ENCODE results near the gene IWS1. TPM values are rescaled to one million over a fixed set of nuclear protein-coding genes. Genes with fewer than 3 reads are reported as not detected.
A peak's percentile ranks its signal among the peaks of the same experiment; 100 is the strongest.
"Not testable (repeated sequence)": the region's sequence is repeated elsewhere in the genome, so short reads cannot be mapped to it uniquely, and the experiment has no call there.

Gene IWS1
- total RNA-seq, 1 donor = 30.9 TPM

DNA sequence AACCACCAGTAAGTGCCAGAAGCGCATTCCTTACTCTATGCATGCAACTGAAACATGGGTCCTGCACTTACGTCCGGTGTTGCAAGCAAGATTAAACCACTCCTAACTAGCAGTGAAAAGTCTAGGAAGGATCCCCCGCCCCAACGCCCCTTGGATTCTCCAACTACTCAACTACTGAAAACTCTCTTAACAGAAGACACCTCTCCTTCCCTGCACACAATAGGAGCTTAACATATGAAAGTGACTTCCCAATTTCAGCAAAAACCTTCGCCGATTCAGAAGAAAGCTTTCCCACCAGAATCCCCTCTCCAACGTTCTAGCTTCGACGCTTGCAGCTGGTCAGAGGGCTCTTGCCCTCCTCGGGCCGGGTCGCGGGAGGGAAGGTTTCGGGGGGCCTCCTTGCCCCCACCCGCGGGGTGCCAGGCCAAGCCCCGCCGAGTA lies 578 bp downstream of the IWS1 start:
- Histone ChIP-seq H3K4me3 (ENCODE audit: low read length) (peak overlapping the region; percentile 81), H3K27me3 (ENCODE audit: insufficient read depth, low read length) (no peaks in the 10 kb centered on the region), H3K9me3 (ENCODE audit: low read depth, low read length) (no peaks in the 10 kb centered on the region), H3K4me1 (ENCODE audit: insufficient read depth, low read length) (peaks cover 28% of the 10 kb centered on the region)

- H3K4me1 ChIP-seq (ENCODE audit: insufficient read depth, low read length) = peaks cover 28% of the 10 kb centered on the region
- not testable (repeated sequence) for H3K27me3 ChIP-seq (ENCODE audit: insufficient read depth, low read length); H3K4me3 ChIP-seq (ENCODE audit: low read length); H3K9me3 ChIP-seq (ENCODE audit: low read depth, low read length)
Measured at GRCh38 chr2:127524198-127524834, 2.0 kb downstream of the IWS1 start.

DNA sequence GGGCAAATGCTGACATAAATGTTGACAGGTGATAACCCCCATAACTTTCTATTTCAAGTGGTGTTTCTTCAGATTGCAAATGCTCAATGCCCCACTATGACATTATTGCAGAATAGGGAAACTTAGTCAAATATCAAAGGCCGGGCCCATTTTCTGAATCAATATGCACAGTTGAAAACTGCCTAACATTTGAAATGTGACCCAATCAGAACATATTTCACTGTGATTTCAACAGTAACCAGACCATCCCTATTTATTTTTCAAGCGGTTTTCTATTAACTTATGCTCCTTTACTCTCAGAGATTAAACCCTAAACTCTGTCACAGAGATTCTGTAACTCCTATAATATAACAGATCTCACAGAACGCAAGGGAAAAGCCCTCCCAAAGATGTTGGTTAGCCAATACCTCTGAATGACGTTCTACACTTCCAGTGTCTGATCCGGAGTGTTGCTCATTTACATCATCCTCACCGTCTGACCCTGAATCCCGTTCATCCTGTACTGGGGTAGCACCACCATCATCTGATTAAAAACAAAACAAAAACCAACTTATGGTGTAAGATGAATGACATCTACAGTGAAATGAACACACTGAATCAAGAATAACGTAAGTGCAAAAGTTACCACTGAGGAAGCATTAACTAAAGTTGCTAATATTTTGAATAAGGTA lies 2.9 kb downstream of the IWS1 start:
- Histone ChIP-seq H3K4me3 (ENCODE audit: low read length) (no peak overlapping the region), H3K4me1 (ENCODE audit: insufficient read depth, low read length) (peaks cover 28% of the 10 kb centered on the region), H3K27me3 (ENCODE audit: insufficient read depth, low read length) (no peaks in the 10 kb centered on the region), H3K9me3 (ENCODE audit: low read depth, low read length) (no peaks in the 10 kb centered on the region)

GRCh38 chr2:127520424-127520823 lies 5.9 kb downstream of the IWS1 start:
- Histone ChIP-seq H3K4me1 (ENCODE audit: insufficient read depth, low read length) (peaks cover 18% of the 10 kb centered on the region), H3K27me3 (ENCODE audit: insufficient read depth, low read length) (no peaks in the 10 kb centered on the region), H3K4me3 (ENCODE audit: low read length) (no peak overlapping the region), H3K9me3 (ENCODE audit: low read depth, low read length) (no peaks in the 10 kb centered on the region)

GRCh38 chr2:127517465-127517864 lies 8.8 kb downstream of the IWS1 start:
- Histone ChIP-seq H3K4me1 (ENCODE audit: insufficient read depth, low read length) (peaks cover 5% of the 10 kb centered on the region), H3K27me3 (ENCODE audit: insufficient read depth, low read length) (no peaks in the 10 kb centered on the region), H3K9me3 (ENCODE audit: low read depth, low read length) (no peaks in the 10 kb centered on the region), H3K4me3 (ENCODE audit: low read length) (no peak overlapping the region)

- H3K9me3 ChIP-seq (ENCODE audit: low read depth, low read length) = no peaks in the 10 kb centered on the region
- peaks cover 5% of the 10 kb centered on the region for H3K4me1 ChIP-seq (ENCODE audit: insufficient read depth, low read length)
- no peak overlapping the region for H3K4me3 ChIP-seq (ENCODE audit: low read length)
- H3K27me3 ChIP-seq (ENCODE audit: insufficient read depth, low read length) = no peaks in the 10 kb centered on the region
Measured at GRCh38 chr2:127516041-127516762, 10.1 kb downstream of the IWS1 start.

DNA sequence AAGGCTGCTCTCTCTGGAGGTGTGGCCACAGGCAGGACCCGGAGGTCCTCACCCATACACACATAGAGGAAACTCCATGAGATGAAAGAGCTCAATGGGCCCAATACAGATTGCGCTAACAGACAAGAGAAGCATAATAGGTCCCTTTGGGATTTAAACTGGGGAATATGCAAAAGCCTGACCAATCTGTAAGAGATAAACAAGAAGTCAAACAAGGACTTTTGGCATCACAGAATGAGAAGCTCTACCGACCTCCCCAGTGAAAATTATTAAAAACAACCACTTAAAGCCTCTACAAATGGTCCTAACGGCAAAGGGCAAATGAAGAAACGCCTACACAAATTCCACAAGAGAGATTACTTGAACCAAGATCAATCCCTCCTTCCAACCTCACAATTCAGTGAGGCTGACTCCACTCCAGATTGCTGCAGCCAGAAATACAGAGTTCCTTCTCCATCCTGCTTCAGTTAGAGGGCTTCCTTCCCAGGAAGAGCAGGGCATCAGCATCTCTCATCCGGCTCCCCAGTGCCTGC lies 10.8 kb downstream of the IWS1 start:
- Histone ChIP-seq H3K4me3 (ENCODE audit: low read length) (no peak overlapping the region), H3K27me3 (ENCODE audit: insufficient read depth, low read length) (no peaks in the 10 kb centered on the region), H3K9me3 (ENCODE audit: low read depth, low read length) (no peaks in the 10 kb centered on the region), H3K4me1 (ENCODE audit: insufficient read depth, low read length) (peaks cover 5% of the 10 kb centered on the region)

- Histone ChIP-seq H3K4me1 (ENCODE audit: insufficient read depth, low read length) (peaks cover 5% of the 10 kb centered on the region), H3K27me3 (ENCODE audit: insufficient read depth, low read length) (no peaks in the 10 kb centered on the region), H3K9me3 (ENCODE audit: low read depth, low read length) (no peaks in the 10 kb centered on the region), H3K4me3 (ENCODE audit: low read length) (no peak overlapping the region)
Measured at GRCh38 chr2:127514485-127514884, 11.8 kb downstream of the IWS1 start.

DNA sequence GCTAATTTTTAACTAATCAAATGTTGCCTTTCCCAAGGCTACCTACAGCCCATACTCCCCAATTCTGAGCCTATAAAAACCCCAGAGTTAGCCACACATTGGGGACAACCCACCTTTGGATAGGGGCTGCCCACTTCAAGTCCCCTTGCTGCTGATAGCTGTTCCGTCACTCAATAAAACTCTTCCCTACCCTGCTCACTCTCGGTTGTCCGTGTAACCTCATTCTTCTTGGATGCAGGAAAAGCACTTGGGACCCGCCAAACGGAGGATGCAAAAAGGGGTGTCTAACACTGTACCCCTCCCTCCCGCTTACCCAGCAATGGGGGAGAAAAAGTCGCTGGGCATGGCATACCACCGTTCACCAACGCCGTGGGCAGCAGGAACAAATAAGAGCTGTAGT lies 12.2 kb downstream of the IWS1 start:
- H3K4me3 ChIP-seq (ENCODE audit: low read length) = no peak overlapping the region
- no peaks in the 10 kb centered on the region for H3K27me3 ChIP-seq (ENCODE audit: insufficient read depth, low read length)
- no peaks in the 10 kb centered on the region for H3K9me3 ChIP-seq (ENCODE audit: low read depth, low read length)
- H3K4me1 ChIP-seq (ENCODE audit: insufficient read depth, low read length) = peaks cover 5% of the 10 kb centered on the region

DNA sequence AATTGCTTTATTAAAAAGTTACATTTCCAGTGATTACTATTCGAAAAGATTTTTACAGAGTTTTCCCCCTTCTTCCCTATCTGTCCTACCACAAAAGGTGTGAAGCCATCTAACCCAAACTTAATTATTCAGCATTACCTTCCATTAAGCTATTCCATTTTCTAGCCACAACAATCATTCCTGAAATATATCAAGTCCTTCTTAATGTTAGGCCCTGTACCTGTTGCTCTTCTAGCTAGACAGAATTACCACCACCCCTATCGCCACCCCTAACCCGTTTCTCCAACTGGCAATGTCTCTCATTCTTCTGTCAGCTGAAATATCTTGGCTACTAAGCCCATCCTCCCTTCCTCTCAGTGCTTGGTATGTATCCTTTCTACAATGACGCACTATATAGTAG lies 13.9 kb downstream of the IWS1 start:
- H3K27me3 ChIP-seq (ENCODE audit: insufficient read depth, low read length) = no peaks in the 10 kb centered on the region
- H3K4me1 ChIP-seq (ENCODE audit: insufficient read depth, low read length) = peaks cover 15% of the 10 kb centered on the region
- H3K9me3 ChIP-seq (ENCODE audit: low read depth, low read length) = no peaks in the 10 kb centered on the region
- no peak overlapping the region for H3K4me3 ChIP-seq (ENCODE audit: low read length)

GRCh38 chr2:127511917-127512316 lies 14.4 kb downstream of the IWS1 start:
- no peaks in the 10 kb centered on the region for H3K9me3 ChIP-seq (ENCODE audit: low read depth, low read length)
- H3K27me3 ChIP-seq (ENCODE audit: insufficient read depth, low read length) = no peaks in the 10 kb centered on the region
- H3K4me1 ChIP-seq (ENCODE audit: insufficient read depth, low read length) = peaks cover 15% of the 10 kb centered on the region
- H3K4me3 ChIP-seq (ENCODE audit: low read length) = no peak overlapping the region

GRCh38 chr2:127511090-127511695 lies 15.1 kb downstream of the IWS1 start:
- H3K4me1 ChIP-seq (ENCODE audit: insufficient read depth, low read length) = peaks cover 15% of the 10 kb centered on the region

DNA sequence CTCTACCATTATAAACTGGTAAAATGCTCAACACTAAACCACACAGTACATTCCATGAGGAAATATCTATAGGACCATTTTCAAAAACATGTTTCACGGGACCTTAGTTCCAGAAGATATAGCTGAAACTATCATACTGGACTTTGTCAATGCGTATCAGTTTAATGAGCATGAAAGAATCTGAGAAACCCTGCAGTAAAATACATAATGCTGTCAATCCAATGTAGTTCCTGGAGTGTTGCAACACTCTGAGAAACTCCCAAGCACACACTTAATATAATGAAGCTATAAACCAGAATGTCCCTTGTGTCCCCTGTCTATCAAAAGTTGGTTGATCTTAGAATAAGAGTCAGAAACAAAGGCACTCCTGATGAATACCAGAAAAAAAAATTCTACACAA lies 16.2 kb downstream of the IWS1 start:
- Histone ChIP-seq H3K27me3 (ENCODE audit: insufficient read depth, low read length) (no peaks in the 10 kb centered on the region), H3K9me3 (ENCODE audit: low read depth, low read length) (no peaks in the 10 kb centered on the region), H3K4me1 (ENCODE audit: insufficient read depth, low read length) (peaks cover 9% of the 10 kb centered on the region), H3K4me3 (ENCODE audit: low read length) (no peak overlapping the region)

More at GRCh38 chr2:127511090-127511695, 15.1 kb downstream of the IWS1 start:
- no peak overlapping the region for H3K4me3 ChIP-seq (ENCODE audit: low read length)
- no peaks in the 10 kb centered on the region for H3K27me3 ChIP-seq (ENCODE audit: insufficient read depth, low read length)
- no peaks in the 10 kb centered on the region for H3K9me3 ChIP-seq (ENCODE audit: low read depth, low read length)

- no peaks in the 10 kb centered on the region for H3K27me3 ChIP-seq (ENCODE audit: insufficient read depth, low read length)
- H3K4me3 ChIP-seq (ENCODE audit: low read length) = no peak overlapping the region
- H3K4me1 ChIP-seq (ENCODE audit: insufficient read depth, low read length) = peaks cover 9% of the 10 kb centered on the region
- no peaks in the 10 kb centered on the region for H3K9me3 ChIP-seq (ENCODE audit: low read depth, low read length)
Measured at GRCh38 chr2:127508631-127509034, 17.7 kb downstream of the IWS1 start.

All from mononuclear cell (primary cell).